ENCODE results near the gene B4GALNT3.

The B4GALNT3 gene

GRCh38 chr12:544941-545635 lies 85.3 kb downstream of the B4GALNT3 start:
- H3K27ac Mint-ChIP-seq = no peak overlapping the region
- no peak overlapping the region for H3K4me3 Mint-ChIP-seq
- intact Hi-C loops (cut with micrococcal nuclease) = no loop called here
- no peaks in the 10 kb centered on the region for H3K36me3 Mint-ChIP-seq (ENCODE audit: low read depth)
- H3K4me1 Mint-ChIP-seq (ENCODE audit: low read depth) = peaks cover 37% of the 10 kb centered on the region
- H3K27me3 Mint-ChIP-seq = peaks cover 69% of the 10 kb centered on the region
- H3K9me3 Mint-ChIP-seq = no peaks in the 10 kb centered on the region

- no peaks in the 10 kb centered on the region for H3K36me3 Mint-ChIP-seq (ENCODE audit: low read depth)
- no peaks in the 10 kb centered on the region for H3K9me3 Mint-ChIP-seq
- H3K4me1 Mint-ChIP-seq (ENCODE audit: low read depth) = peaks cover 37% of the 10 kb centered on the region
- H3K4me3 Mint-ChIP-seq = no peak overlapping the region
- intact Hi-C loops (cut with micrococcal nuclease) = no loop called here
- H3K27me3 Mint-ChIP-seq = peaks cover 64% of the 10 kb centered on the region
- no peak overlapping the region for H3K27ac Mint-ChIP-seq
These were observed 86.1 kb downstream of the B4GALNT3 start for GRCh38 chr12:545835-546234.

GRCh38 chr12:546265-546919 lies 86.7 kb downstream of the B4GALNT3 start:
- H3K4me1 Mint-ChIP-seq (ENCODE audit: low read depth) = peaks cover 39% of the 10 kb centered on the region
- no peak overlapping the region for H3K4me3 Mint-ChIP-seq
- H3K36me3 Mint-ChIP-seq (ENCODE audit: low read depth) = no peaks in the 10 kb centered on the region
- no peaks in the 10 kb centered on the region for H3K9me3 Mint-ChIP-seq
- no peak overlapping the region for H3K27ac Mint-ChIP-seq
- H3K27me3 Mint-ChIP-seq = peaks cover 65% of the 10 kb centered on the region
- intact Hi-C loops (cut with micrococcal nuclease) = no loop called here

DNA sequence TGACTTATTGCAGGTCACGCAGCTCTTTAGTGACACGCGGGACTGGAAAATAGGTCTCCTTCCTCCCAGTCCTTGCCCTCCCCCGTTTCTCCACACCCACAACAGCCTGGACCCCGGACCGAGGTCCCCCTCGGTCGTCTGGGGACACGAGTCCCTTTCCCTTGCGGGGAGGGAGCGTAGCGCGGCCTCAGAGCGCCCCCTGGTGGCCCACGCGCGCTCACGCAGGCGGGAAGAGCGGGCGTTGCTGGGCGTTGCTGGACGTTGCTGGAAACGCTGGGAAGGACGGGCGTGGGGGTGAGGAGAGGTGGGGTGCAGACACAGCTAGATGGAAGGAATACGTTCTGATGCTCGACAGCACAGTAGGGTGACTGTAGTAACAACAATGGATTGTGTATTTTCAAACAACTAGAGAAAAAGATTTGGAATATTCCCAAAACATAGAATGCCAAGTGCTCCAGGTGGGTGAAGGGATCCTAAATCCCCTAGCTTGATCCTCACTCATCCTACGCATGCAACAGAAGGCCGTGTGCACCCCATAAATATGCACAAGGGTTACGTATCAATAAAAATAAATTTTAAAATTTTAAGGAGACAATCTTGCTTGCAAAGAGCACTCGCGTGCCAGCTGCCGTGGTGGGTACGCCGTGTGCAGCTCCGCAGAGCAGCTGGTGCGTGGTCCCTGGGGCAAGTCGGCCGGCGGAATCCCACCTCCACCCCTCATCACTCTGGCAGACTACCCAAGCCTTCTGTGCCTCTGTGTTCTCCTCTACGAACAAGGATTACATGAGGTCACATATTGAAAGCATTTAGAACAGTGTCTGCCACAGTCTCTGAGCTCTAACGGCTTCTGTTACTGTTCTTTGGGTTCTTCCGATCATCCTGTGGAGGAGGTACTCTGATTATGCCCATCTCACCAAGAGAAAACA lies 87.4 kb downstream of the B4GALNT3 start:
- Mint-ChIP-seq H3K4me3 (no peak overlapping the region), H3K4me1 (ENCODE audit: low read depth) (peaks cover 37% of the 10 kb centered on the region), H3K9me3 (no peaks in the 10 kb centered on the region), H3K27ac (no peak overlapping the region), H3K36me3 (ENCODE audit: low read depth) (no peaks in the 10 kb centered on the region), H3K27me3 (peaks cover 67% of the 10 kb centered on the region)
- intact Hi-C loops (cut with micrococcal nuclease) = loop anchor here (1.0 kb wide), 1 partner anchor 105 kb away; no protein-coding TSS in a partner anchor

- peaks cover 29% of the 10 kb centered on the region for H3K4me1 Mint-ChIP-seq (ENCODE audit: low read depth)
- H3K27ac Mint-ChIP-seq = no peak overlapping the region
- H3K27me3 Mint-ChIP-seq = peaks cover 66% of the 10 kb centered on the region
- intact Hi-C loops (cut with micrococcal nuclease) = loop anchor here (1.0 kb wide), 1 partner anchor 106 kb away; no protein-coding TSS in a partner anchor
- no peaks in the 10 kb centered on the region for H3K36me3 Mint-ChIP-seq (ENCODE audit: low read depth)
- H3K9me3 Mint-ChIP-seq = no peaks in the 10 kb centered on the region
- H3K4me3 Mint-ChIP-seq = no peak overlapping the region
These were observed 88.2 kb downstream of the B4GALNT3 start for GRCh38 chr12:547883-548470.

GRCh38 chr12:549476-550082 lies 89.8 kb downstream of the B4GALNT3 start:
- no peaks in the 10 kb centered on the region for H3K36me3 Mint-ChIP-seq (ENCODE audit: low read depth)
- H3K27ac Mint-ChIP-seq = no peak overlapping the region
- H3K4me1 Mint-ChIP-seq (ENCODE audit: low read depth) = peaks cover 35% of the 10 kb centered on the region
- H3K9me3 Mint-ChIP-seq = no peaks in the 10 kb centered on the region
- H3K27me3 Mint-ChIP-seq = peaks cover 67% of the 10 kb centered on the region
- H3K4me3 Mint-ChIP-seq = no peak overlapping the region
- intact Hi-C loops (cut with micrococcal nuclease) = no loop called here

GRCh38 chr12:550473-551260 lies 90.9 kb downstream of the B4GALNT3 start:
- intact Hi-C loops (cut with micrococcal nuclease) = no loop called here
- Mint-ChIP-seq H3K4me1 (ENCODE audit: low read depth) (peaks cover 32% of the 10 kb centered on the region), H3K27me3 (peaks cover 60% of the 10 kb centered on the region), H3K9me3 (no peaks in the 10 kb centered on the region), H3K36me3 (ENCODE audit: low read depth) (no peaks in the 10 kb centered on the region), H3K4me3 (no peak overlapping the region), H3K27ac (no peak overlapping the region)

DNA sequence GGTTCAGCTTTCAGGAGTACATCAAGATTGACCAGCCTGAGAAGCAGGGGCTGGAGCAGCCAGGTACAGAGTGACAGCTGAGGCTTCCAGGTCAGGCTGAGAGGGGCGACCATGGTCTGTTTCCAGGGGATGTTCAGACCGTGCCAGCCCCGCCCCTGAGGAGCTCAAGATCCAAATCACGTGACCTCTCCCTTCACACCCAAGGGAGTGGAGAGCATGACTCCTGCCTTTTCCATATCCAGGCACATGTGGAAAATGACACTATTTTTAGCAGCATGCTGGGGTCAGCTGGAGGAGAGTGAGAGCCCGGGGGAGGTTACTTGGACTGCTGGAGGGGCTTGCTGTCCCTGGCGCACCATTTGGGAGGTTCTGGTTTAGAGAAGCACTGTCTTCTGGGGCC lies 92.7 kb downstream of the B4GALNT3 start:
- Mint-ChIP-seq H3K27ac (no peak overlapping the region), H3K4me1 (ENCODE audit: low read depth) (peaks cover 22% of the 10 kb centered on the region)

DNA sequence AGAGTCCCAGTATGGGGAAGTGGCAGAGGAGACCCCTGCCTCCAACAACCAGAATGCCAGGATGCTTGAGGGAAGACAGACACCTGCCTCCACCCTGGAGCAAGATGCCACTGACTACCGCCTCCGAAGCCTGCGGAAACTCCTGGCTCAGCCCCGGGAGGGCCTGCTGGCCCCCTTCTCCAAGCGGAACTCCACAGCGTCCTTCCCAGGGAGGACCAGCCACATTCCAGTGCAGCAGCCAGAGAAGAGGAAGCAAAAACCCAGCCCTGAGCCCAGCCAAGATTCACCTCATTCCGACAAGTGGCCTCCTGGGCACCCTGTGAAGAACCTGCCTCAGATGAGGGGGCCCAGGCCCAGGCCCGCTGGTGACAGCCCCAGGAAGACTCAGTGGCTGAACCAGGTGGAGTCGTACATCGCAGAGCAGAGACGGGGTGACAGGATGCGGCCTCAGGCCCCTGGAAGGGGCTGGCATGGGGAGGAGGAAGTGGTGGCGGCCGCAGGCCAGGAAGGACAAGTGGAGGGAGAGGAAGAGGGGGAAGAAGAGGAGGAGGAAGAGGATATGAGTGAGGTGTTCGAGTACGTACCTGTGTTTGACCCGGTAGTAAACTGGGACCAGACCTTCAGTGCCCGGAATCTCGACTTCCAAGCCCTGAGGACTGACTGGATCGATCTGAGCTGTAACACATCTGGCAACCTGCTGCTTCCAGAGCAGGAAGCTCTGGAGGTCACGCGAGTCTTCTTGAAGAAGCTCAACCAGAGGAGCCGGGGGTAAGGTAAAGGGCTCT lies 93.7 kb downstream of the B4GALNT3 start:
- intact Hi-C loops (cut with micrococcal nuclease) = no loop called here
- H3K9me3 Mint-ChIP-seq = no peaks in the 10 kb centered on the region
- H3K4me3 Mint-ChIP-seq = peak overlapping the region; percentile 27
- H3K36me3 Mint-ChIP-seq (ENCODE audit: low read depth) = no peaks in the 10 kb centered on the region
- H3K27ac Mint-ChIP-seq = peak overlapping the region; percentile 59
- peaks cover 22% of the 10 kb centered on the region for H3K4me1 Mint-ChIP-seq (ENCODE audit: low read depth)
- H3K27me3 Mint-ChIP-seq = peaks cover 49% of the 10 kb centered on the region

More for the DNA sequence above, 92.7 kb downstream of the B4GALNT3 start:
- Mint-ChIP-seq H3K27me3 (peaks cover 51% of the 10 kb centered on the region), H3K36me3 (ENCODE audit: low read depth) (no peaks in the 10 kb centered on the region), H3K4me3 (no peak overlapping the region), H3K9me3 (no peaks in the 10 kb centered on the region)
- intact Hi-C loops (cut with micrococcal nuclease) = no loop called here

DNA sequence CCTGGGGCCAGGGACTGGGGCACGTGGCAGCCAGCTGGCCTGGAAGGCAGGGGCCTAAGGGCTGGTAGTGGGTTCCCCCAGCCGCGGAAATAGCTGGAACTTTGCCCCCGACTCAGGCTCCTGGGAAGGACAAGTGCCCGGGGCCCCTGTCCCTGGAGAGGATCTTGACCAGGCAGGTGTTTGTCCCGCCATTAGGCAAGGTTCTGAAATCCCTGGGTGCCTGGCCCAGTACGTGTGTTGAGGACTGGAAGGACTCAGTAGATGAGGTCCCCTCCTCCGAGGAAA lies 94.2 kb downstream of the B4GALNT3 start:
- intact Hi-C loops (cut with micrococcal nuclease) = no loop called here
- Mint-ChIP-seq H3K4me3 (no peak overlapping the region), H3K4me1 (ENCODE audit: low read depth) (peaks cover 26% of the 10 kb centered on the region), H3K27me3 (peaks cover 49% of the 10 kb centered on the region), H3K36me3 (ENCODE audit: low read depth) (no peaks in the 10 kb centered on the region), H3K9me3 (no peaks in the 10 kb centered on the region), H3K27ac (peak overlapping the region; percentile 59)

DNA sequence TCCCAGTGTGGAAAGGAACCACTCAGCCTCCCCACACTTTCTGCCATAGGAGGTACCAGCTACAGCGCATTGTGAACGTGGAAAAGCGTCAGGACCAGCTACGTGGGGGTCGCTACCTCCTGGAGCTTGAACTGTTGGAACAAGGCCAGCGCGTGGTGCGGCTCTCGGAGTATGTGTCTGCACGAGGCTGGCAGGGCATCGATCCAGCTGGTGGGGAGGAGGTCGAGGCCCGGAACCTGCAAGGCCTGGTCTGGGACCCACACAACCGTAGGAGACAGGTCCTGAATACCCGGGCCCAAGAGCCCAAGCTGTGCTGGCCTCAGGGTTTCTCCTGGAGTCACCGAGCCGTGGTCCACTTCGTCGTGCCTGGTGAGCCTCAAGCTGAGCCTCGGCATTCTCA lies 96.8 kb downstream of the B4GALNT3 start:
- no peaks in the 10 kb centered on the region for H3K36me3 Mint-ChIP-seq (ENCODE audit: low read depth)
- H3K27me3 Mint-ChIP-seq = peaks cover 37% of the 10 kb centered on the region
- H3K4me1 Mint-ChIP-seq (ENCODE audit: low read depth) = peaks cover 49% of the 10 kb centered on the region
- intact Hi-C loops (cut with micrococcal nuclease) = no loop called here
- H3K27ac Mint-ChIP-seq = no peak overlapping the region
- H3K9me3 Mint-ChIP-seq = no peaks in the 10 kb centered on the region
- H3K4me3 Mint-ChIP-seq = no peak overlapping the region

- H3K9me3 Mint-ChIP-seq = no peaks in the 10 kb centered on the region
- peak overlapping the region; percentile 69 for H3K27ac Mint-ChIP-seq
- no peak overlapping the region for H3K4me3 Mint-ChIP-seq
- H3K36me3 Mint-ChIP-seq (ENCODE audit: low read depth) = peaks cover 6% of the 10 kb centered on the region
- peaks cover 62% of the 10 kb centered on the region for H3K4me1 Mint-ChIP-seq (ENCODE audit: low read depth)
- intact Hi-C loops (cut with micrococcal nuclease) = no loop called here
- peaks cover 19% of the 10 kb centered on the region for H3K27me3 Mint-ChIP-seq
These were observed 98.8 kb downstream of the B4GALNT3 start for GRCh38 chr12:558580-558979.

Data from dendritic cell treated with granulocyte-macrophage colony-stimulating factor and Interleukin-4, amounts not matched to agents 40 ng/mL and 50 ng/mL, for 4 days (primary cell).